NK-92 (cell line): ENCODE measurements around the gene RNGTT.
"Not testable (repeated sequence)": the region's sequence is repeated elsewhere in the genome, so short reads cannot be mapped to it uniquely, and the experiment has no call there.

ENCODE experiments used
- DNase-seq: peaks from one replicate; lab custom pipeline; 2025; ENCODE audit not compliant: unreplicated experiment; lab: John Stamatoyannopoulos, UW

The RNGTT gene

GRCh38 chr6:88823998-88824397 is 139.4 kb downstream of the RNGTT start:
- DNase-seq = no peak

DNA sequence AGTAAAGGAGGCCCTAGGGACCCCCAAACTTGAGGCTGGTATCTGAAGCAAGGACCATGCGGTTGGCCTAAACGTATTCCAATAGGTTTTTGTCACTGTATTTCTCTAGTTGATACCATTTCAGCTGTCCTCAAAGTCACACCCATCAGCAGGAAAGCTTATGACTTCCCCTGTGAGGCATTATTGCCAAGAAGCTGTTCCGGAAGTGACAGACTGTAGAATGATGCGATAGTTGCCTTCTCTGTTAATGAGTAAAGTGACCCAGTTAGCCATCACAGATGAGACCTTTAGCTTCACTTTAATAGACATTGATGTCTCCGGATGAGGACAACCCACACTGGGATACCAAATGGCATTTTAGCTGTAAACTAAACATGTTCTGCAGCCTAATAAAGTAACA is 147.9 kb downstream of the RNGTT start:
- no peak for DNase-seq

DNA sequence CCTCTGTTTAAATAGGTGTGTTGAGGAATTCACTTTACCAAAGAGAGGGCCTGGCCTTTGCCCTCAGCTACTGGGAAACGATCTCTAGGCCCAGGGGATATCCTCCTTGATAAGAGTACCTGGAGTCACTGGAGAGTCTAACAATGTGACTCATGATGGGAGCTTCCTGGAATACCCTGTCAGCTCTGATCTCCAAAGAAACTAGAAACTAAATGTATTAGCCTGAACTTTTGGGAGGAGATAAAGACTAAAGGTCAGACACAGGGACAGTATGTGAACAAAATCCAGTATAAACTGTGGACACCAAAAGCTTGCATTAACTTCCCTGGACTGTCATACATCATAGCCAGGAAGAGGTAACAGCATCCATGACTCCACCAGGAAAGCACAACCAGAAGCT is 148.5 kb downstream of the RNGTT start:
- no peak for DNase-seq

DNA sequence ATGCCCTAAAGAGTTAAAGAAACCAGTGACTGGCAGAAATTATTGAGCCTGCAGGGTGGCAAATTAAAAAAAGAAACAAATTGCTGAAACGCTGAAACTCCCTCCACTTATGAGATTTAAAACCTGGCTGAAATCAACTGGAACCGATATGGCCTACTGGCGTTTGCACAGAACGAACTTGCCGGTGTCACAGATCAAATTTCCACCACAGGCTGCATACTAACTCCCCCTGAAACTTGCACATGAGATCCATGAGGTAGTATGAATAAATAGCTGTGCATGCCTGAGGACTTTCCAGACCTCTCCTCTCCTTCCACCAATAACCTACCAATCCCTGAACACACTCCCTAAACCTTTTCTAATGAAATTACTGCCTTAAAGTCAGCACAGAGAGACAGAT is 150.4 kb downstream of the RNGTT start:
- no peak for DNase-seq

GRCh38 chr6:88810701-88811100 is 152.7 kb downstream of the RNGTT start:
- no peak for DNase-seq

DNA sequence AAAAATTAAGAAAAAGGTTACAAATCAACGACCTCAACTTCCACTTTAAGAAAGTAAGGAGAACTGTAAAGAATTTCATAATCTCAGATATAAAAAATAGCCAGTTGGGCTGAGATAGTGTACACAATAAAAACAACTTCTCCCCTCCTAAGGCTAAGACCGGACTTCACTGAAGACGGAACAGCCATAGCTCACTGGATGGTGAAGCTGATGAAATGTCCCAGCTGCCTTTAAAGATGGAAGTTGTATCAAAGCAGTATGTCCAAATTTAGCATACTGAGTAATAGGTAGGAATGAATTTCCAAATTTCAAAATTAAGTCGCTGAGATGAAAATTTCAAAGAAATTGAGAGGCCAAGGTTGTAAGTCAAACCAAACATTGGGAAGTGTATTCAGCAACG is 153.3 kb downstream of the RNGTT start:
- DNase-seq = no peak

GRCh38 chr6:88808381-88808780 is 155.0 kb downstream of the RNGTT start:
- DNase-seq = no peak

DNA sequence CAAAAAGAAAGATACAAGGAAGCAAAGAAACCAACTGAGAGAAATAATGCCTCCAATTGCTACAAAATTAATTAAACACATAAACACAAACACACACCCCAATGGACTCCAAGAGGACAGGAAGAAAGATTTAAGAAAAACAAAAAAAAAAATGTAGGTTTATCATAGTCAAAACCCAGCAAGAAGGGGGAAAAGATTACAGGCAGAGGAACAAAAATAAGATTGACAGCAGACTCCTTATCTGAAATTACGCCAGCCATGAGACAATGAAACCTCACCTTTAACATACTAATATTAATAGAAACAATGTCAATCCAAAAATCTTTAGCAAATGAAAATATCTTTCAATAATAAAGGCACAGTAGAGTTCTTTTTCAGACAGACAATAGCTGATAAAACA is 155.8 kb downstream of the RNGTT start:
- DNase-seq = no peak

- DNase-seq = no peak
These were observed 156.7 kb downstream of the RNGTT start for GRCh38 chr6:88806728-88807127.

GRCh38 chr6:88804701-88805100 is 158.7 kb downstream of the RNGTT start:
- DNase-seq = no peak

- DNase-seq = no peak
These were observed 177.9 kb downstream of the RNGTT start for GRCh38 chr6:88785478-88785877.

- DNase-seq = no peak
These were observed 182.6 kb downstream of the RNGTT start for GRCh38 chr6:88780714-88781389.

DNA sequence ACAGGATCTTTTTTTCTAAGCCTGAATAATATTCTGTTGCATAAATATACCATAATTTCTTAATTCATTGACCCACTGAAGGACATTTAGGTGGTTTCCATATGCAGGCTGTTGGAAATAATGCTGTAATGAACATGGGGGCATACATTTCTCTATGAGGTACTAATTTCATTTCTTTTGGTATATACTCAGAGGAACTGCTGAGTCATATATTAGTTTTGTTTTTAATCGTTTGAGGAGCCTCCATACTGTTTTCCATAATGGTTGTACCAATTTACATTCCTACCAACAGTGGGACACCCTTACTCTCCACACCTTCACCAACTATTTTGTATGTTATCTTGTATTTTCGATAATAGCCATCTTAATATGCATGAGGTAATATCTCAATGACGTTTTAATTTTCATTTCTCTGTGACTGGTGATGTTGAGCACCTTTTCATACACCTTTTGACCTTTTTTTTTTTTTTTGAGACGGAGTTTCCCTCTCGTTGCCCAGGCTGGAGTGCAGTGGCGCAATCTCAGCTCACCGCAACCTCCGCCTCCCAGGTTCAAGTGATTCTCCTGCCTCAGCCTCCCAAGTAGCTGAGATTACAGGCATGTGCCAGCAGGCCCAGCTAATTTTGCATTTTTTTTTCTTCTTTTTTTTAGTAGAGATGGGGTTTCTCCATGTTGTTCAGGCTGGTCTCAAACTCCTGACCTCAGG is 187.4 kb downstream of the RNGTT start:
- DNase-seq = no peak

DNA sequence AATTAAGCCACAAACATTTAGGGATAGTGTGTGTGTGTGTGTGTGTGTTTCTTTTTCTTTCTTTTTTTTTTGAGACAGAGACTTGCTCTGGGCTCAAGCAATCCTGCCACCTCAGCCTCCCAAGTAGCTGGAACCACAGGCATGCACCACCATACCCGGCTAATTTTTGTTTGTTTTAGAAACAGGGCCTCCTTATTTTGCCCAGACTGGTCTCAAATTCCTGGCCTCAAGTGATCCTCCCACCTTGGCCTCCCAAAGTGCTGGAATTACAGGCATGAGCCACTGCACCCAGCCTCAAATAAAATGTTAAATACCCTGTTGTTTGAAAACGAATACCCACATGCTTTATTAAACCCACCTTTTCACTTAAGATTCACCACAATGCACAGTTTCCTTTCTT is 195.3 kb downstream of the RNGTT start:
- not testable (repeated sequence) for DNase-seq

DNA sequence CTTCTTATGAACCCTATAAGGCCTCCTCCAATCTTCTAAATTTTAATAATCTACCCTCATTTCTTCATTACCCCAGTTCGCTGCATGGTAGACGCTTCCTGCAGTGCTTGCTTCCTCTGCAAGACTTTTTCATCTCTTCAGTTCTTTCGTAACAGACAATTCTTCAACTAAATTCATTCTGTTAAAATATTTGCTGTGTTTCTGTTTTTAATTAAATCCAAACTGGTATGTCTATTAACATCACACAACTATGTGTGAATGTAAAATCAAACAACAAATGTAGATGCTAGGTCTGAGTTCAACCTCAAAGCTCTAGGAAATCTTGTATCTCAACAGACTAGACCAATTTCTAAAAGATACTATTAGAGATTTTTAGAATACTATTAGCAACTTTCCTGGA is 199.3 kb downstream of the RNGTT start:
- DNase-seq = no peak

DNA sequence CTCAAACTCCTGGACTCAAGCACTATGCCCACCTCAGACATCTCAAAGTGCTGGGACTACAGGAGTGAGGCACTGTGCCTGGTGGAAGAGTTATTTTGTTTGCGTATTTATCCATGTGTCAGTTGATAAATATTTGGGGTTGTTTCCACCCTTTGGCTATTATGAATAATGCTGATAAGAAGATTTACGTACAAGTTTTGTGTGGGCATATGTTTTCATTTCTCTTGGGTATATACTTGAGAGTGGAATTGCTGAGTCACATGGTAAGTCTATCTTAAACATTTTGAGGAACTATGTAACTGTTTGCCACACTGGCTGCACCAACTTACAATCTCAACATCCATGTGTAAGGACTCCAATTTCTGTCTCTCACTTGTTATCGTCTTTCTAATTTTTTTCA is 200.3 kb downstream of the RNGTT start:
- no peak for DNase-seq

GRCh38 chr6:88761237-88762031 is 202.0 kb downstream of the RNGTT start:
- DNase-seq = no peak

DNA sequence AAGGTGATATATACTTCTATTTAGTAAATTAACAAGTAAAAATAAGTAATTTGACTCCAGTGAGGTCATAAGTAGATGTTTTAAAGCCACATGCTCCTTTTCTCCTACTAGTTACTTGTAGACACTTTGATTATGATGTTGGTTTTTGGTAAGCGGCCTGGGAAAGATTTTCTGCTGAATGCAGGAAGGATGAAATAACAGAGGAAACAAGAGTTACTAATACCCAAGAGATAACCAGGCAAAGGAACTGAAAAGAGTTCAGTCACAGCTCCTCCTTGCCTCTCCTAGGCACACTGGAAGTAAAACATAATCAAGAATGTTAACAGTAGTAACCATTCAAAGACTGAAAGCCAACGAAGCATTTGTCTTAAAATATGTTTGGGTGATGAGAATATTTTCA is 203.3 kb downstream of the RNGTT start:
- DNase-seq = no peak

DNA sequence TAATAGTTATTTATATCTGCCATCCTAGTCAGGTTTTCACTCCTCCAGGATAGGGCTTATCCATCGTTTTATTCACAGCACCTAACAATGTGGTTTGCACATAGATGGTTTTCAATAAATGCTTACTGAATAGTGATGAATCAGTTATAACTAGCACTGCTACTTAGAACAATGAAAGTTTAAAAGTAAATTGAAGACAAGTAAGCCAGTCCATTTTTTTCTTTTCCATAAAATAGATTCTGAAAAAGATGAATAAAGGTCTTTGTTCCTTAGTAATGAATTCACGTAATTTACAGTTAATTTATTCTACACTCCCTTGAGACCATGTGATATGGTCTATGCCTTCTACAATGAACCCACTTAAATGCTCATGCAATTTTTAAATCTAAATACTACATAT is 212.5 kb downstream of the RNGTT start:
- no peak for DNase-seq

DNA sequence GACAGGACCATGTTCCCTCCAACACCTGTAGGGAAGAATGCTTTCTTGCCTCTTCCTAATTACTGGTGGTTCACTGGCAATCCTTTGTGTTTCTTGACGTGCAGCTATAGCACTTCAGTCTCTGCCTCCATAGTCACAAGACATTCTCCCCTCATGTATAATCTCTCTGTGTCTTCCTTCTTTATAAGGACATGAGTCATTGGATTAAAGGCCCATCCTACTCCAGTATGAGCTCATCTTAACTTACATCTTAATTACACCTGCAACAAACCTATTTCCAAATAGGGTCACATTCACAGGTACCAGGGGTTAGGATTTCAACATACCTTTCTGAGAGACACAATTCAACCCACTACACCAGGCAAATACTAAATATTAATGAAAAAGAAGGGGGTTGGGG is 213.6 kb downstream of the RNGTT start:
- DNase-seq = no peak

- no peak for DNase-seq
These were observed 215.3 kb downstream of the RNGTT start for GRCh38 chr6:88748141-88748540.

GRCh38 chr6:88741939-88742338 is 221.5 kb downstream of the RNGTT start:
- DNase-seq = no peak
